Skeletal muscle satellite cell (primary cell): ENCODE data around the gene SFXN3.

Source experiments
- H3K27me3 ChIP-seq: 2 replicates; pipeline ENCODE4 v1.7.0; 2013; ENCODE audit warnings: low read length; ENCODE audit not compliant: control insufficient read depth, insufficient read depth
- H3K36me3 ChIP-seq: 2 replicates; pipeline ENCODE4 v1.7.0; 2013; ENCODE audit warnings: mild to moderate bottlenecking, control low read depth, low read length; ENCODE audit not compliant: insufficient read depth
- H3K4me1 ChIP-seq: 2 replicates; pipeline ENCODE4 v1.7.0; 2013; ENCODE audit warnings: low read length; ENCODE audit not compliant: control insufficient read depth, insufficient read depth
- H3K4me2 ChIP-seq: 2 replicates; pipeline ENCODE4 v1.7.0; 2013; ENCODE audit warnings: mild to moderate bottlenecking, low read length
- H3K4me3 ChIP-seq: 2 replicates; pipeline ENCODE4 v1.7.0; 2013; ENCODE audit warnings: low read length
- H3K9ac ChIP-seq: 2 replicates; pipeline ENCODE4 v1.7.0; 2013; ENCODE audit warnings: mild to moderate bottlenecking, low read depth, low read length, moderate library complexity
- H3K9me3 ChIP-seq: replicated peaks from 2 replicates; pipeline ENCODE4 v1.7.0; 2013; ENCODE audit warnings: mild to moderate bottlenecking, control low read depth, low read length

The SFXN3 gene

GRCh38 chr10:101054876-101055275, 23.8 kb downstream of the SFXN3 start:
- Histone ChIP-seq H3K27me3 (peaks cover 3% of the 10 kb centered on the region), H3K9ac (no peak overlapping the region), H3K4me1 (peaks cover 38% of the 10 kb centered on the region), H3K36me3 (no peaks in the 10 kb centered on the region), H3K4me3 (no peak overlapping the region), H3K9me3 (no peaks in the 10 kb centered on the region), H3K4me2 (no peak overlapping the region)

GRCh38 chr10:101055411-101055810, 24.4 kb downstream of the SFXN3 start:
- Histone ChIP-seq H3K4me1 (peaks cover 33% of the 10 kb centered on the region), H3K27me3 (no peaks in the 10 kb centered on the region), H3K4me3 (no peak overlapping the region), H3K36me3 (no peaks in the 10 kb centered on the region), H3K9me3 (no peaks in the 10 kb centered on the region), H3K9ac (no peak overlapping the region), H3K4me2 (no peak overlapping the region)

GRCh38 chr10:101056365-101057151, 25.5 kb downstream of the SFXN3 start:
- Histone ChIP-seq H3K4me3 (no peak overlapping the region), H3K36me3 (no peaks in the 10 kb centered on the region), H3K27me3 (no peaks in the 10 kb centered on the region), H3K9ac (no peak overlapping the region), H3K4me2 (no peak overlapping the region), H3K4me1 (peaks cover 35% of the 10 kb centered on the region), H3K9me3 (no peaks in the 10 kb centered on the region)

- Histone ChIP-seq H3K27me3 (no peaks in the 10 kb centered on the region), H3K4me1 (peaks cover 37% of the 10 kb centered on the region), H3K9me3 (no peaks in the 10 kb centered on the region), H3K4me2 (peak overlapping the region; percentile 85), H3K4me3 (peak overlapping the region; percentile 84), H3K36me3 (no peaks in the 10 kb centered on the region), H3K9ac (peak overlapping the region; percentile 97)
Measured at GRCh38 chr10:101060036-101060950, 29.3 kb downstream of the SFXN3 start.

GRCh38 chr10:101060951-101061623, 30.1 kb downstream of the SFXN3 start:
- Histone ChIP-seq H3K27me3 (no peaks in the 10 kb centered on the region), H3K4me1 (peaks cover 45% of the 10 kb centered on the region), H3K4me3 (peak overlapping the region; percentile 84), H3K4me2 (peak overlapping the region; percentile 85), H3K9ac (peak overlapping the region; percentile 97), H3K9me3 (no peaks in the 10 kb centered on the region), H3K36me3 (no peaks in the 10 kb centered on the region)

- Histone ChIP-seq H3K9ac (peak within 1 kb of the TSS; percentile 97), H3K4me2 (peak within 1 kb of the TSS; percentile 85), H3K27me3 (no peaks in the 10 kb centered on the region), H3K4me3 (peak within 1 kb of the TSS; percentile 84), H3K4me1 (peaks cover 52% of the 10 kb centered on the region), H3K36me3 (no peaks in the 10 kb centered on the region), H3K9me3 (no peaks in the 10 kb centered on the region)
Measured at GRCh38 chr10:101061624-101062231, 30.7 kb downstream of the SFXN3 start, which contains the start of gene KAZALD1. KAZALD1 (plus strand) TSS chr10:101061989; CDS start chr10:101062593, 604 bp downstream.

- Histone ChIP-seq H3K4me3 (peak overlapping the region; percentile 84), H3K27me3 (no peaks in the 10 kb centered on the region), H3K4me2 (peak overlapping the region; percentile 85), H3K9me3 (no peaks in the 10 kb centered on the region), H3K4me1 (peaks cover 53% of the 10 kb centered on the region), H3K36me3 (no peaks in the 10 kb centered on the region), H3K9ac (peak overlapping the region; percentile 97)
Measured at GRCh38 chr10:101062232-101063049, 31.4 kb downstream of the SFXN3 start.

- Histone ChIP-seq H3K27me3 (no peaks in the 10 kb centered on the region), H3K36me3 (no peaks in the 10 kb centered on the region), H3K4me2 (peak overlapping the region; percentile 85), H3K4me1 (peaks cover 53% of the 10 kb centered on the region), H3K9ac (peak overlapping the region; percentile 97), H3K4me3 (peak overlapping the region; percentile 84), H3K9me3 (no peaks in the 10 kb centered on the region)
Measured at GRCh38 chr10:101063050-101063525, 32.1 kb downstream of the SFXN3 start.

GRCh38 chr10:101063548-101064414, 32.7 kb downstream of the SFXN3 start:
- no peaks in the 10 kb centered on the region for H3K36me3 ChIP-seq
- H3K4me2 ChIP-seq: peak overlapping the region; percentile 85
- peaks cover 53% of the 10 kb centered on the region for H3K4me1 ChIP-seq
- H3K27me3 ChIP-seq: no peaks in the 10 kb centered on the region
- H3K9me3 ChIP-seq: no peaks in the 10 kb centered on the region
- peak overlapping the region; percentile 84 for H3K4me3 ChIP-seq
- H3K9ac ChIP-seq: no peak overlapping the region
